Common myeloid progenitor, CD34-positive (primary cell): ENCODE data around the gene TBCD.
A peak's percentile ranks its signal among the peaks of the same experiment; 100 is the strongest.

Source experiments
- CTCF ChIA-PET: fragments of 350-600 bp; sonication (Branson Sonifier 250); formaldehyde crosslinking; loops from one replicate; lab custom pipeline; 2021; ENCODE audit warnings: antibody characterized with exemption; lab: Charles Lee
- POLR2A ChIA-PET: fragments of 350-600 bp; sonication (Branson Sonifier 250); formaldehyde crosslinking; loops from one replicate; lab custom pipeline; 2021; ENCODE audit warnings: antibody characterized with exemption; lab: Charles Lee
- DNase-seq, 3 donors: peaks; one replicate each; pipeline versions ENCODE4 v3.0.0 to v3.0.0-alpha.2; 2013
- H3K27ac ChIP-seq, 2 experiments: 1 replicate in 1 of 2; 2 replicates in 1 of 2; pipeline ENCODE4 v1.7.0; 2013; ENCODE audit warnings: inconsistent platforms in 2 of 2, low read length in 2 of 2, mild to moderate bottlenecking in 2 of 2, low read depth in 1 of 2, moderate library complexity in 1 of 2; ENCODE audit not compliant: severe bottlenecking in 2 of 2, insufficient read depth in 1 of 2, poor library complexity in 1 of 2
- H3K27me3 ChIP-seq, 5 experiments: replicated peaks in 2 of 5; 1 replicate in 3 of 5; 2 replicates in 2 of 5; pipeline versions ENCODE4 v1.6.1 to v1.7.0; 2013; ENCODE audit warnings: low read length in 4 of 5, mild to moderate bottlenecking in 2 of 5, moderate library complexity in 2 of 5, inconsistent platforms in 1 of 5; ENCODE audit not compliant: insufficient read depth in 5 of 5, control insufficient read depth in 4 of 5
- H3K36me3 ChIP-seq, 4 experiments: 1 replicate in 2 of 4; 2 replicates in 2 of 4; pipeline versions ENCODE4 v1.6.1 to v1.7.0; 2013; ENCODE audit warnings: low read length in 3 of 4, control low read depth in 1 of 4, mild to moderate bottlenecking in 1 of 4; ENCODE audit not compliant: control insufficient read depth in 4 of 4, insufficient read depth in 4 of 4
- H3K4me1 ChIP-seq, 4 experiments: 1 replicate in 3 of 4; 2 replicates in 1 of 4; pipeline versions ENCODE4 v1.6.1 to v1.7.1; 2013; ENCODE audit warnings: low read length in 3 of 4, mild to moderate bottlenecking in 3 of 4, control low read depth in 1 of 4, inconsistent platforms in 1 of 4, moderate library complexity in 1 of 4; ENCODE audit not compliant: control insufficient read depth in 4 of 4, insufficient read depth in 4 of 4; ENCODE audit errors: control extremely low read depth in 1 of 4
- H3K4me3 ChIP-seq, 7 experiments: 1 replicate in 4 of 7; 2 replicates in 3 of 7; pipeline versions ENCODE4 v1.5.1 to v1.7.0; 2013; ENCODE audit warnings: mild to moderate bottlenecking in 7 of 7, low read length in 6 of 7, moderate library complexity in 6 of 7, inconsistent platforms in 2 of 7, low read depth in 2 of 7, control low read depth in 1 of 7; ENCODE audit not compliant: insufficient read depth in 4 of 7, control insufficient read depth in 1 of 7; ENCODE audit errors: extremely low read depth in 1 of 7
- H3K9me3 ChIP-seq, 5 experiments: 1 replicate in 4 of 5; 2 replicates in 1 of 5; pipeline versions ENCODE4 v1.6.1 to v1.7.1; 2013; ENCODE audit warnings: low read length in 4 of 5, mild to moderate bottlenecking in 2 of 5, inconsistent platforms in 1 of 5, low read depth in 1 of 5, moderate library complexity in 1 of 5; ENCODE audit not compliant: control insufficient read depth in 4 of 5, insufficient read depth in 2 of 5; ENCODE audit errors: control extremely low read depth in 1 of 5
- WGBS: methylation state at CpG from one replicate; pipeline ENCODE4 v1.1.5; 2013; ENCODE audit not compliant: insufficient coverage; 5-methylcytosine and 5-hydroxymethylcytosine counted together

The TBCD gene

DNA sequence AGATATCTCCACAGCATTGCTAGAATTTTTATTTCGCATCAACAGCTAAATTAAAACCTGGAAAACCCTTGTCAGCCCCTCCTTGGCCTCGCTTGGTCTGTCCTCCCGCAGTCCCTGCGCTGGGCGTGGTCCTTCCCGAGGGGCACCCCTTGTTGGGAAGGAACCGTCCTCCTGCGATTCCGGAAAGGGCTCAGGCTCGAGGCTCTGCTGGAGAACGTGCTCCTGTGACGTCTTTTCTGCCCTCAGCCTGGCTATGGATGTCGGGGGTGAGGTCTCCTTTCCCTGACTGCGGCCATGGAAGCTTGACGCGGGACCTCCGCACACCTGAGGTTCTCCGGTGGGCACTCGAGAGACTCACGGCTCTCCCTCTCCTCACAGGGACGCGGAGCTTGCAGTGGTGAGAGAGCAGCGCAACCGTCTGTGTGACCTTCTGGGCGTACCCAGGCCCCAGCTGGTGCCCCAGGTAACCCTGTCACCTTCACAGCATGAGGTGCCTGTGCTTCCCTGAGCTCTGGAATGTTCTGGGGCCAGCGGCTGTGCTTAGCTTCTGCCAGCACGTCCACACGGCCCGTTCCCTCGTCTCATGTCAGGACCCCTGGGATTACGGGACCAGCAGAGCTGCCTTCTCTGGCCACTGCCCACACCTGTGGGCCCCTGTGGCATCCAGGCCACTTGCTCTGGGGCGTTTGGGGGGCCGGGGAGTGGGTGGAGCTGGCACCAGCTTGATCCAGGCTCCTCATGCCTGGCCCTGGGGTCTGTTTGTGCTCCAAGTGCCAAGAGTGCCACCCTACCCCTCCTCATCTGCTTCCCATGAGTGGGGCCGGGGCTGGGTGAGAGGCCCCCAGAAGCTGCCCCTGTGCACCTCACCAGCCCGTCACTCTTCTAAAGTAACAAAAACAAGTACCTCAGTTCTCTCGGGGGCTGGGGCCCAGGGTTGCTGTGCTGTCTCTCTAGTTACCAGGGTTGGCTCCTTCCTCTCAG, 189.4 kb downstream of the TBCD start:
- H3K27ac ChIP-seq, result no peak overlapping the region
- H3K4me1 ChIP-seq, result no peaks in the 10 kb centered on the region
- no peaks in the 10 kb centered on the region for H3K27me3 ChIP-seq
- H3K36me3 ChIP-seq, result peaks cover 16 to 86% (median 66%) of the 10 kb centered on the region in 4 experiments
- no peak for DNase-seq
- H3K9me3 ChIP-seq, result peaks cover 11 to 26% (median 19%) of the 10 kb centered on the region in 5 experiments
- CTCF ChIA-PET, result interaction anchor here (0.7 to 1.2 kb wide), 3 partner anchors 13 to 23 kb away, joined by 3 to 4 read pairs (median 4); no protein-coding TSS in a partner anchor
- WGBS, result 98% methylated on average over 33 of the region's 36 CpGs
- POLR2A ChIA-PET, result interaction anchor here (1.4 kb wide), 1 partner anchor 253 kb away, joined by 4 read pairs; no protein-coding TSS in a partner anchor
- H3K4me3 ChIP-seq, result no peak overlapping the region

GRCh38 chr17:82942166-82943130, 190.6 kb downstream of the TBCD start:
- CTCF ChIA-PET, result interaction anchor here (0.7 to 1.2 kb wide), 2 partner anchors 11 to 22 kb away, joined by 3 to 4 read pairs; no protein-coding TSS in a partner anchor
- DNase-seq, result no peak
- peaks cover 20 to 88% (median 64%) of the 10 kb centered on the region in 4 experiments for H3K36me3 ChIP-seq

DNA sequence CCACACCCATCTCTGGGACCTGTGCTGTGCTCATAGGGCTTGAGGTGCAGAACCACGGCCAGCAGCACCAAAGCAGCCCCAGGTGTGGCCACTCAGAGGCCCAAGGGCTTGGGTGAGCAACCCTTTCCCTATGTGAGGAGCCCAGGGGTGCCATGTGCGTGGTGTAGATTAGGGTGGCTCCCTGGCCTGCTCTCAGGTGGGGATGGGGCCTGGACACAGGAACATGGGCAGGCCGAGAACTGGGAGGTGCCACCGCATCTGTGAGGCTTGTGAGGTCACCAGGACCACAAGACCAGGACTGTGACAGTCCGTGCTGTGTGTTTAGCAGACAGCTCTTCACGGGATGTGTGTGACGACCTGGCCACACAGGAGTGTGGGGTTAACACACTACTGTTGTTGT, 191.5 kb downstream of the TBCD start:
- peaks cover 11 to 32% (median 31%) of the 10 kb centered on the region in 5 experiments for H3K9me3 ChIP-seq
- ChIA-PET POLR2A (no interaction called here), CTCF (no interaction called here)
- H3K4me1 ChIP-seq, result no peaks in the 10 kb centered on the region
- no peaks in the 10 kb centered on the region for H3K27me3 ChIP-seq
- DNase-seq, result no peak
- no peak overlapping the region for H3K4me3 ChIP-seq
- no peak overlapping the region for H3K27ac ChIP-seq
- H3K36me3 ChIP-seq, result peaks cover 20 to 88% (median 68%) of the 10 kb centered on the region in 4 experiments
- 100% methylated on average over 6 of the region's 7 CpGs for WGBS

More at GRCh38 chr17:82942166-82943130, 190.6 kb downstream of the TBCD start:
- 85% methylated on average over 12 of the region's 18 CpGs for WGBS
- Histone ChIP-seq H3K4me1 (no peaks in the 10 kb centered on the region), H3K27me3 (no peaks in the 10 kb centered on the region), H3K4me3 (no peak overlapping the region), H3K27ac (no peak overlapping the region), H3K9me3 (peaks cover 11 to 32% (median 28%) of the 10 kb centered on the region in 5 experiments)
- POLR2A ChIA-PET, result no interaction called here

DNA sequence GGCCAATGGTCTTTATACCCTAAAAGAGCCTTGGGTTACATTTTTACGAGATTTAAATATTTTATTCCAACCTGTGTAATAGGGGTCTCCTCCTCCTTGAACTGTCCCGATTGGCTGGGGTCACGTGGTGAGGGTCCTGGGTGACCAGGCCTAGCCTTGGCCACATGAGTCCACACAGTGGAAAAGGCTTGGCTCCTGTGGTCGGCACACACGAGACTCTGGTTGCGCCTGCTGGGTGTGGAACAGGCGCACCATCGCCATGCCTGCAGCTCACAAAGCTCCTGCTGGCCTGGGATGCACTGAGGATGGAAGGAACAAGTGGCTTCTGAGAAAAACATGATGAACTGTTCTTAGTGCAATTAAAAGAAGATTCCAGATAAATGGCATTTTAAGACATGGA, 191.9 kb downstream of the TBCD start:
- 98% methylated on average over 8 of the region's 8 CpGs for WGBS
- Histone ChIP-seq H3K27me3 (no peaks in the 10 kb centered on the region), H3K9me3 (peaks cover 11 to 32% (median 31%) of the 10 kb centered on the region in 5 experiments), H3K27ac (no peak overlapping the region), H3K4me1 (no peaks in the 10 kb centered on the region), H3K4me3 (no peak overlapping the region), H3K36me3 (peaks cover 20 to 89% (median 68%) of the 10 kb centered on the region in 4 experiments)
- POLR2A ChIA-PET, result no interaction called here
- CTCF ChIA-PET, result no interaction called here
- DNase-seq, result no peak

DNA sequence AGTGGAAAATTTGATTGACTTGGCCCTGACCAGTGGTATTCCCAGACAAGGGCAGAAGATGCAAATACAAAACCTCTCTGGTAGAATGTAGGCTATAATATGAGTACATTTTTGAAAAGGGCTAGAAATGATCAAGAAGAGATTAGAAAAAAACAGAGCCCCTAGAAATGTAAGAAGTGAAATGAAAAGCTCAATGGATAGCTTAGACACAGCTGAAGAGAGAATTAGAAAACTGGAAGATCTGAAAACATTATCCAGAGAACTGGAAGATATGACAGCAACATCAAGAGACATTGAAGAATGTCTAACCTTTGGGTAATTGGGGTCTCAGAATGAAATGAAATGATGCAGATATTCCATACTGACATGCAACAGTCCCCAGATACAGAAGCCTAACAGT, 193.1 kb downstream of the TBCD start:
- Histone ChIP-seq H3K9me3 (peaks cover 11 to 32% (median 31%) of the 10 kb centered on the region in 5 experiments), H3K36me3 (peaks cover 20 to 93% (median 68%) of the 10 kb centered on the region in 4 experiments), H3K4me1 (no peaks in the 10 kb centered on the region), H3K4me3 (peak overlapping the region in 1 of 7 experiments; percentile 21), H3K27me3 (no peaks in the 10 kb centered on the region), H3K27ac (no peak overlapping the region)
- ChIA-PET POLR2A (no interaction called here), CTCF (interaction anchor here (1.0 kb wide), 1 partner anchor 28 kb away, joined by 3 read pairs; no protein-coding TSS in a partner anchor)
- peak in 1 of 3 donors; percentile 7 for DNase-seq

DNA sequence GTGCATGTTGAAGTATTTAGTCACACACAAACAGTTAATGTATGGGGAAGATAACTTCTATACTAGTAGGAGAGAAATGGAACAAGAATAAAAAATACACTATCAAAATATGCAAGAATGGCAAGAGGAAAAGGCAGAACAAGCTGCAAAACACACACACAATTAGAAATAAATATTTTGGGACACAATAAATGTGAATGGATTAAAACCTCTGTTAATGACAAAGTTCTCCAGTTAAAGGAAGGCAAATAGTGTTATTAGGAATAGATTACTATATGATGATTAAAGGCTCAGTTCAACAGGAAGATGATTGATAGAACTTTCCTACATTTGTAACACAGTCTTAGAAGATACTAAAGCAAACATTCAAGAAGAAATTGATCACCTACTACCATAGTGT, 194.2 kb downstream of the TBCD start:
- no peaks in the 10 kb centered on the region for H3K27me3 ChIP-seq
- no peak for DNase-seq
- no peak overlapping the region for H3K27ac ChIP-seq
- no peaks in the 10 kb centered on the region for H3K4me1 ChIP-seq
- ChIA-PET POLR2A (no interaction called here), CTCF (no interaction called here)
- H3K9me3 ChIP-seq, result peaks cover 11 to 32% (median 31%) of the 10 kb centered on the region in 5 experiments
- H3K4me3 ChIP-seq, result no peak overlapping the region
- H3K36me3 ChIP-seq, result peaks cover 24 to 98% (median 77%) of the 10 kb centered on the region in 4 experiments
